Measurements from ENCODE around the gene NSUN2.

The NSUN2 gene

DNA sequence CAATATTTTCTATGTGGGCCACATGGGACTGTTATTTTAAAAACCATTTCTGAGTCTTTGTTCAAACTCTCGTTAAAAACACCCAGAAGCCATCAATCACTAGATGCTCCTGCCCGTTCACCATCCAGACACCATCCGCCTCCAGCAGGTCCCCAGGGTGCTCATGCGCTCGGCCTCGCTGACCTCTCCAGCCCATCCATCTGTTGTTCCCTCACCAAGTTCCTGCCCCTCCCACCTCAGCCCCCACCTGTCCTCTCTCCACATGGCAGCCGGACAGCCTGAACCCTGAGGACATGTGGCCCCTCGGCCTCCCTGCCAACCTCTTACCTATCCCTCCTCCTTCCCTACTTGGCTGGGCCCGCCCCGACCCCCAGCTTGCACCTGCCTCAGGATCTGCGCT, 31.6 kb downstream of the NSUN2 start:
- no peak overlapping the region for H3K4me3 ChIP-seq (ENCODE audit: low read length)
- H3K36me3 ChIP-seq (ENCODE audit: control insufficient read depth, low read length) = peaks cover 95% of the 10 kb centered on the region
- H3K9me2 ChIP-seq (replicated peaks; ENCODE audit: control insufficient read depth, low read length) = no peaks in the 10 kb centered on the region
- H4K20me1 ChIP-seq (ENCODE audit: control insufficient read depth, insufficient read depth, low read depth, low read length) = peaks cover 2% of the 10 kb centered on the region
- H3K9me3 ChIP-seq (ENCODE audit: control insufficient read depth, insufficient read depth, low read length) = no peaks in the 10 kb centered on the region
- no peaks in the 10 kb centered on the region for H3K79me2 ChIP-seq (ENCODE audit: control insufficient read depth, low read length)
- H3K4me1 ChIP-seq (ENCODE audit: control insufficient read depth, low read length) = no peaks in the 10 kb centered on the region
- H3K4me2 ChIP-seq (ENCODE audit: low read length) = no peak overlapping the region
- TF ChIP-seq, protein P1, sequence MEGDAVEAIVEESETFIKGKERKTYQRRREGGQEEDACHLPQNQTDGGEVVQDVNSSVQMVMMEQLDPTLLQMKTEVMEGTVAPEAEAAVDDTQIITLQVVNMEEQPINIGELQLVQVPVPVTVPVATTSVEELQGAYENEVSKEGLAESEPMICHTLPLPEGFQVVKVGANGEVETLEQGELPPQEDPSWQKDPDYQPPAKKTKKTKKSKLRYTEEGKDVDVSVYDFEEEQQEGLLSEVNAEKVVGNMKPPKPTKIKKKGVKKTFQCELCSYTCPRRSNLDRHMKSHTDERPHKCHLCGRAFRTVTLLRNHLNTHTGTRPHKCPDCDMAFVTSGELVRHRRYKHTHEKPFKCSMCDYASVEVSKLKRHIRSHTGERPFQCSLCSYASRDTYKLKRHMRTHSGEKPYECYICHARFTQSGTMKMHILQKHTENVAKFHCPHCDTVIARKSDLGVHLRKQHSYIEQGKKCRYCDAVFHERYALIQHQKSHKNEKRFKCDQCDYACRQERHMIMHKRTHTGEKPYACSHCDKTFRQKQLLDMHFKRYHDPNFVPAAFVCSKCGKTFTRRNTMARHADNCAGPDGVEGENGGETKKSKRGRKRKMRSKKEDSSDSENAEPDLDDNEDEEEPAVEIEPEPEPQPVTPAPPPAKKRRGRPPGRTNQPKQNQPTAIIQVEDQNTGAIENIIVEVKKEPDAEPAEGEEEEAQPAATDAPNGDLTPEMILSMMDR (IDR thresholded peaks at IDR 0.05; ENCODE audit: low read depth, low read length, poor library complexity, severe bottlenecking) = no peak
- TF ChIP-seq EZH2phosphoT487 (IDR thresholded peaks at IDR 0.05; ENCODE audit: borderline replicate concordance, low read length) = no peak
- H3K27me3 ChIP-seq (ENCODE audit: control insufficient read depth, low read length) = no peaks in the 10 kb centered on the region
- peaks cover 8% of the 10 kb centered on the region; the same call in 1 of the 2 replicates for H3F3A ChIP-seq (ENCODE audit: control insufficient read depth, insufficient read depth)
- no peak overlapping the region for H3K27ac ChIP-seq (ENCODE audit: low read depth, low read length)

DNA sequence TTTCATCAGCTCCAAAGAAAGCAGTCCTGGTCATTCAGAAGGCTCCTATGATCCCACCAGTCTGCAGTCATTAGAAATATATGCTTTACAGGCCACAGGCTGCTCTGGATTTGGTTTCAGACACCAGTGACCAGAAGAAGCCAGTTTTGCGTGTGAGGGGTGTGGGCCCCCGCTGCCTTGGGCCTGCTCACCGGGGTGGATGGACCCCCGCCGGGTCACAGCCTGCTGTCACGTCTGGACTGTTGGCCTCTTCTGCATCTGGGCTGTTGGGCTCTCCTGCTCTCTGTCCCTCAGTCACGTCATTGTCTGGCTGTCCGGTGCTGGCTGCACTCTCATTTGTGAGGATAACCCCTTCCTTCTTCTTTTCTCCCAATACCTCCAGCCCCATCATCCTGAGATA, 33.1 kb downstream of the NSUN2 start:
- no peaks in the 10 kb centered on the region for H3K79me2 ChIP-seq (ENCODE audit: control insufficient read depth, low read length)
- H3K9me2 ChIP-seq (replicated peaks; ENCODE audit: control insufficient read depth, low read length) = no peaks in the 10 kb centered on the region
- no peaks in the 10 kb centered on the region for H3K9me3 ChIP-seq (ENCODE audit: control insufficient read depth, insufficient read depth, low read length)
- H3F3A ChIP-seq (ENCODE audit: control insufficient read depth, insufficient read depth) = peaks cover 8% of the 10 kb centered on the region; the same call in 1 of the 2 replicates
- no peaks in the 10 kb centered on the region for H3K27me3 ChIP-seq (ENCODE audit: control insufficient read depth, low read length)
- no peaks in the 10 kb centered on the region for H3K4me1 ChIP-seq (ENCODE audit: control insufficient read depth, low read length)
- no peak overlapping the region for H3K4me3 ChIP-seq (ENCODE audit: low read length)
- H4K20me1 ChIP-seq (ENCODE audit: control insufficient read depth, insufficient read depth, low read depth, low read length) = peaks cover 2% of the 10 kb centered on the region
- no peak for TF ChIP-seq EZH2phosphoT487 (IDR thresholded peaks at IDR 0.05; ENCODE audit: borderline replicate concordance, low read length)
- TF ChIP-seq, protein P1 (IDR thresholded peaks at IDR 0.05; ENCODE audit: low read depth, low read length, poor library complexity, severe bottlenecking) = no peak
- H3K4me2 ChIP-seq (ENCODE audit: low read length) = no peak overlapping the region
- peaks cover 81% of the 10 kb centered on the region for H3K36me3 ChIP-seq (ENCODE audit: control insufficient read depth, low read length)
- H3K27ac ChIP-seq (ENCODE audit: low read depth, low read length) = no peak overlapping the region

DNA sequence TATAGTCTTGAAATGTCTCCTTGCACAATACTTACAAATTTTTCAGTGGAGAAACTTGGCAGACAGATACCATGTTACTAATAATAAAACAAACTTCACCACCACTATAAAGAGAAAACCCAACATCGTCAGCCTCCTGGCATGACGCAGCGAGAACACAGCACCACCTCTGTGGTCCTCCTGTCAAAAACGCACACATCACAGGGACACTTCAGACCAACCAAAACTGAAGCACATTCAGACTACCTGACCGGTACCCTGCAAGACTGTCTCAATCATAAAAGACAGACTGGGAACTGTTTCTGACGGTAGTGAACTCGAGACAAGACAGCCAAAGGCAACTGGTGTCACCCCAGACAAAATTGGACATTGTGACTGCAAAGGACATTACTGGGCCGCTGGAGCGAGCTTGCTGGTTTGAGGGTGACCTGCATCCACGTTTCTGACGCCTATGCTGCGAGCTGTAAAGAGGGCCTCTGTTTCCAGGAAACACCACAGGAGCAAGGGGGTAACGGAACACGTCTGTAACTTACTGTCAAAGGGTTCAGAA, 34.4 kb downstream of the NSUN2 start:
- Histone ChIP-seq H3K4me2 (ENCODE audit: low read length) (no peak overlapping the region), H3K4me3 (ENCODE audit: low read length) (no peak overlapping the region), H3K79me2 (ENCODE audit: control insufficient read depth, low read length) (no peaks in the 10 kb centered on the region), H3K27me3 (ENCODE audit: control insufficient read depth, low read length) (no peaks in the 10 kb centered on the region), H3K36me3 (ENCODE audit: control insufficient read depth, low read length) (peaks cover 68% of the 10 kb centered on the region), H3F3A (ENCODE audit: control insufficient read depth, insufficient read depth) (peaks cover 8% of the 10 kb centered on the region; the same call in 1 of the 2 replicates), H3K27ac (ENCODE audit: low read depth, low read length) (no peak overlapping the region), H3K4me1 (ENCODE audit: control insufficient read depth, low read length) (no peaks in the 10 kb centered on the region), H3K9me3 (ENCODE audit: control insufficient read depth, insufficient read depth, low read length) (no peaks in the 10 kb centered on the region), H4K20me1 (ENCODE audit: control insufficient read depth, insufficient read depth, low read depth, low read length) (peaks cover 2% of the 10 kb centered on the region), H3K9me2 (replicated peaks; ENCODE audit: control insufficient read depth, low read length) (no peaks in the 10 kb centered on the region)
- no peak for TF ChIP-seq EZH2phosphoT487 (IDR thresholded peaks at IDR 0.05; ENCODE audit: borderline replicate concordance, low read length)
- TF ChIP-seq, protein P1 (IDR thresholded peaks at IDR 0.05; ENCODE audit: low read depth, low read length, poor library complexity, severe bottlenecking) = no peak

All from DOHH2 (cell line).